Superior temporal gyrus (tissue), 1 donor: ENCODE results near the gene GMDS.

Experiments used
- DNase-seq: peaks from one replicate; pipeline ENCODE4 v3.0.0-alpha.2; 2016; ENCODE audit errors: extremely low spot score

The GMDS gene

DNA sequence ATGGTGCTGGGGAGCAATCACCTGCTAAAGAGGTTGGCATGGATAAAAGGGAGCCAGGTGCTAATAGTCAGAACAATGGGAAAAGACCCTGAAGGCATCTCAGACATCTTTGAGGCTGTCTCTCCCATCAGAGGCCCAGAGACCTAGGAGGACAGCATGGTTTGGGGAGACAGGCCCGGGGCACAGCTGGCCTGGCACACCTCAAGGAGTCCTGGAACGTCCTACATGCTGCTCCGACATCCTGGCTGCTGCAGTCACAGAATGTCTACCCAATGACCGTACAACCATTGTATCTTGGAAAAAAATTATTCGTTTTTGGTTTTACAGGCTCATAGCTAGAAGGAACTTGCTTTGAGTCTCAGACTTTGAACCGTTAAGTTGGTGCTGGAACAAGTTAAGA lies 4.4 kb downstream of the GMDS start:
- no peak for DNase-seq

DNA sequence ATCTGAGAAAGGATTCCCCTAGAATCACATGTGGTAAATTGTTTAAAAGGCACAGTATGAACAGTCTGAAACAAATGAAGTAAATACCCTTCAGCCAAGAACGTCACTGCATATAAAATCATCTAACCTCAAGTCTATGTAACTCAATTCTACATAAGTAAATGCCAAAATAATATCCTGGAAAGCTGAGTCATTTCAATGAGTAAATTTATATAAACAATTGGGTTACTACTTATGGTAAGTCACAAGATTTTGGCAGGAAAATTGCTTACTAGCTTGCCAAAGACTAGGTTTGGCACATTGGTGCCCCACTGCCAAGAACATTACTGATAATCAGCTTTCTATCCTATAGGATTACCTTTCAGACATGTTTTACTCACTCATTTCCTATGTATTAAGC lies 8.4 kb downstream of the GMDS start:
- no peak for DNase-seq

DNA sequence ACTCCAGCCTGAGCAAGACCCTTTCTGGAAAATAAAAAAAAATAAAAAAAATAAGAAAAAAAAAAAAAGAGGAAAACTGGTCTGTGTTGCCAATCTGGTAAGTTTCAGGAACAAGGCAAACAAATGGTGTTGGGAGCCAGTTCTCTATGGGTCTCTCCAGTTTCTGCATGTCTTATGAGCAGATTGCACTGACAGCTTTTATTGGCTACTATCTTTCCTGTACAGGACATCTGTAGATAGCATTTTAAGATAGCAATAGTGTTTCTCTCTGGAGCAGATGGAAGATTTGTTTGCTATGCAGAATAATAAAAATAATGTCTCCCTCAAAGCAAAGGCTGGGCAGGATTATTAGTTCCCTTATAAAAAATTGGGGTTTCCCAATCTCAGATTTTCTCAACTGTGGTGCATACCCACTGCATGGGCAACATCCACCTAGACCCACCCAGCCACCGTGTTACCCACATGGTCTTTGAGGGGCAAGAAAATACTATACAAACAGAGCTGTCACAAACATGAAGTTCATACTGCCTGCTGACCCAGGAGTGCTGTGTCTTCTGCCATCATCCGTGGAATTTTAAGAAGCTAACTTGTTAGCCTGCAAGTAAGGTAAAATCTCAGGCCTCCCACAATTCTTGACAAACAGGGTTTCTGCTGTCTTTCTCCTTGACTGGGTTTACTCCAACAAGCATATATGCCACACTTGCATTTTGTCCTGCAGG lies 9.5 kb downstream of the GMDS start:
- DNase-seq: no peak

DNA sequence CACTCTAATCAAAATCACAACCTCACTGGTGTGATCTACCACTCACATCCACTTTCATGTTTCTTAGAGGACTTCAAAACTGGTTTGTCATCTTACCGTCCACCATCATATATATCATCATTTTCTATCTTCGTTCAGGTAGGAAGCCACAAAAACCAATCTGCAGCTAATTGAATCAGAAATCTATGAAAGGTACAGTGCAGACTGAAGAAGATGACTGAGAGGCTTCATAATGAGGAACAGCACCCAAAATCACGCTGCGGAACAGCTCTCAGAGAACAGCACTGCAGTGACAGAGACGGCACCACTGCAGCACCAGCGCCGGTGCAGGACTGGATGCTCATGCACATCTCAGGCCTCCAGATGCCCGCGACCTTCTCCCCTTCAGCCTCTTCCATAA lies 13.0 kb downstream of the GMDS start:
- no peak for DNase-seq

DNA sequence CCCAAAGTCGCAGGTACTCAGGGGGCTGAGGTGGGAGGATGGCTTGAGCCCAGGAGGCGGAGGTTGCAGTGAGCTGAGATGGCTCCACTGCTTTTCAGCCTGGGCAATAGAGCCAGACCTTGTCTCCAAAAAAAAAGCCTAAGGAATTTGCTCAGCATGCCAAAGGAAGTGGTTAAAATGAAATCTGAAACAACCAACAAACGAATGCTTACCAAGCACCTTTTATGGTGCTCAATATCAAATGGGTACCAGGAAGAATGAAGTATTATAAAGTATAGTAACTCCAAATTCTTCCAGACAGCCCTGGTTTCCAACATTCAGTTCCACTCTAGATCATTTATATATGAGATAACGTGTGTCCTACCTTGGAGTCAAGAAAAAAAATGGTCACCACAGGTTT lies 14.0 kb downstream of the GMDS start:
- no peak for DNase-seq

DNA sequence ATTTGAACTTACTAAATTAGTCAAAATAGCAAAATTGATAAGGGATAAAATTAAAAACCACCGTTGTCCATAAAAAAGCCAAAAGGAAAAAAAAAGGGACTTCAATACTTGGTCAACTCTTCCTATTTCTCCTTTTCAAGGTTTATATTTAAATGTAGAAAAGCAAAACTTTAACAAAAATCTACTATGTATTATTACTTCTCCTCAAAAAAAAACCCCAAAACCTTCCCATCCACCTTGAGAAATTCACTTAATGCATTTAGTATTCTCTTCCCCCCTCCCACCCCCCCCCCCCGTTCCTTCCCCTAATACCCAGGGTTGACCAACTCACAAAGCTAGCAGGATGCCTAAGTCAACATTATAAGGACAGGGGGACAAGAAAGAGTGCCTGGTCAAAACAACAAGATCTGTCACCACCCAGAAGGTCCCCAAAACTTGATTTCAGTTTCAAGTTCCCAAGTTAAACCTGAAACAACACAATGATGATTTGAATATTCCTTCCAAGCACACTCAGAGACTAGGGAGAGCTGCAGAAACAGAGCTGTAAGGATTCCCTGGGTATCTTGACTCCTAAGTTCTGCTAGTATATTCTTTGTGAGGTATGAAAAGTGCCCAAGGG lies 14.6 kb downstream of the GMDS start:
- DNase-seq: no peak

DNA sequence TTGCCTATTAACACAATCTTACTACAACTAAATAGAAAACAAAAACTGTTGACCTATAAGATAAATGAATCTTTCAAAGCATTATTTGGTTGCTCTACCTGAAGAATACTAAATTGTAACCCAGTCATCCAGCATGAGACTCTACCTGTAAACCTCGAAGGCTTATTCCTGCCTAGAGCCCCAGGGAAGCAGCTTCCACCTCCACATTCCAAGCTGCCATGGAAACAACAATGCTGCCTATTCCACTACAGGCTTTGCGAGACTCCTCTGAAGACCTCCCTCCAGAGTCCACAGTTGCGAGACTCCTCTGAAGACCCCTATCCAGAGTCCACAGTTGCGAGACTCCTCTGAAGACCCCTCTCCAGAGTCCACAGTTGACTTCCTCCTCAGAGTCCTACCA lies 15.7 kb downstream of the GMDS start:
- no peak for DNase-seq

DNA sequence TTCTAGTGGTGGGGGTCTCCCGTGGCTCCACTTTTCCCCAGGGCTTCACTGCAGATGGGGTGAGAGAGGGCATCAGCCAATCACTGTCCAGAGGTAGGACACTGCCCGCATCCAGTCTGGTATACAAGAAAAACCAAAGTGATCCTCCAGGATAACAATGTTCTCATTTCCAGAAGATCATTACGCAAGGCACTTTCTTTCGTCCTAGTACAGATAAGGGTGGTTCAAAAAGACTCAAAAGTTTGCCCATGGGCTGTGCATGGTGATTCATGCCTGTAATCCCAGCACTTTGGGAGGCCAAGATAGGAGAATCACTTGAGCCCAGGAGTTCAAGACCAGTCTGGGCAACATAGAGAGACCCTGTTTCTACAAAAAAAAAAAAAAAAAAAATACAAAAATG lies 16.4 kb downstream of the GMDS start:
- DNase-seq: no peak

DNA sequence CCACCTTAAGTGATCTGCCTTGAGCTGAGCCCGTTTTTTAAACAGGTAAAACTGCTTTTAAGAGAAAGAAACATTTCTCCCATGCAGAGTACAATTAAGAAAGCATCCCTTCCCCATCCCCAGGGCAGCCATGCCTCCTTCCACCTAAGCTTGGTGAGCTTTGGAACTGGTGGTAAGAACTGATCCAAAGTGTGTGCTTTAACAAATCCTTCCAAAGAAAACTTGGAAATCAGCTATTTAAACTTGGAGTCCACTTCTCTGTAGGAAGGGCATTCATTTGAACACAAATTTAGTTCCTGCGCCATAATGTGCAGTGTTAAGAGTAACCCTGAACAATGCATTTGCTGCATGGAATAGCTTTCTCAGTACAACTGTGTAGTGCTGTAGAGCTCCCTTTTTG lies 17.0 kb downstream of the GMDS start:
- no peak for DNase-seq

DNA sequence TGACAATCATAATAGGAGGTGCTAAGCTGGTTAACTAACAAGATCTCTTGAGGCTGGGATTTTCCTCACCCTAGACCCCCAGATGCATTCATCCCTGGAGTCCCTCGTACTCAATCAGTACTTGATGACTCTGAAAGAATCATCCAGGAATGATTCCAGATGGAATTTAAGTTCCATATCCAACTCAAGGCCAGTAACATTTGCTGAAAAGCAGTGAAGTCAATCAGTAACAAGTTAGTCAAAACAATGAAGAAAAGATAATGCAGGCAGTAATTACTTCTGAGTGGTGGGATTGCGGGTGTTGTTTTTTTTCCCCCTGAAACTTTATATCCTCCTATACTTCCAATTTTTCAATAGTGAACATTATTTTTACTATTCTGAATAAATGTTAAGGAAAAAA lies 18.6 kb downstream of the GMDS start:
- DNase-seq: no peak

DNA sequence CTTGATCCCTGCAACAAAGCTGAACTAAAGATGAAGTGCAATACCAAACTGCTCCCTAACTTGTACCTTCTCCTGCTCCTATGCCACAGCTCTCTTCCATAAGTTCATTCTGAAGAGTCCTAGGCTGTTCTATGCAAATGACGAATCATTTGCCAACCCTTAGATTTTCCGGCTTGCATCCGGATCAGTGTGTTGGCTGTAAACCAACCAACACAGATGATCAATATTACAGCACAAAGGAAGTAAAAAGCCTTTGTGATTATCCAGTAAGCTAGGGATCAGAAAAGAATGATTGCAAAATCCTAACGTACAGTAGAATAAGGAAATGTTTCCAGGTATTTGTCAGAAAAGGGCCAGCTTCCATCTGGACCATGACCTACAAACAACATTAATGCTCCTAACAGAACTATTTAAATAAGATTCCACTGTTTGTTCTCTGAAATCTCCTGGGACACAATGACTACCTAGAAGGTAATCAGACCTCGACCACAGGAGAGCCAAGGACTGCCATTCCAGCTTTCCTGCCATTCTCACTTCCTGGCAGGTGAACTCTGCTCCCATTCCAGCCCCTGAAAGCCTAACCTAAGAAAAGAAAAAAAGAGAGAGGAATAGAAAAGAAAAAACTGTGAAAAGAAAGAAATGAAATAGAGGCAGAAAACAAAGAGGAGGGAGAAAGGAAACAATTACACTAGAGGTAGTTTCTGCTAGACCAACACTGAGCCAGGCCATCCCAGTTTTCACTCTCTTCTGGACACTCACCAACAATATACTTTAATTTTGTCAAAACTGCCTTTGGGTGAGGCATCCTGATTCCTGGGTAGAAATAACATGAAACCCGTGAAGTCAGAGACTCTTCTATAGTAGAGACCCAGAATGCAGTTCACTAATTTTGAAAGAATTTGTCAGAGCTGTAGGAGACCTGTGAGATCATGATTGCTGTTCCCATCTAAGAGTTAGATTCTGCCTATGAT lies 19.7 kb downstream of the GMDS start:
- DNase-seq: no peak

DNA sequence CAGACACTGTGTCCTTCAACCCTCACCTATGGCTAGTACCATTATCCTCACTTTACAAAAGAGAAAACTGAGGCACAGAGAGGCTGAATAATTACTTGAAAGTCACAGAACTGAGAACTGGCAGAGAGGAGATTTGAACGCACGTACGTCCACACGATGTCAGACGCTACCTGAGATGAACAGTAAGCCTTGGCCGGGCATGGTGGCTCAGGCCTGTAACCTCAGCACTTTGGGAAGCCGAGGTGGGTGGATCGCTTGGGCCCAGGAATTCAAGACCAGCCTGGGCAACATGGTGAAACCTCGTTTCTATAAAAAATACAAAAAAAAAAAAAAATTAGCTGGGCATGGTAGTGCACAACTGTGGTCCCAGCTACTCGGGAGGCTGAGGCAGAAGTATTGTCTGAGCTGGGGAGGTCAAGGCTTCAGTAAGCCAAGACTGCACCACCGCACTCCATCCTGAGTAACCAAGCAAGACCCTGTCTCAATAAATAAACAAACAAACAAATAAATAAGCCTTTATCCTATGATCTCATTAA lies 20.5 kb downstream of the GMDS start:
- DNase-seq: no peak

DNA sequence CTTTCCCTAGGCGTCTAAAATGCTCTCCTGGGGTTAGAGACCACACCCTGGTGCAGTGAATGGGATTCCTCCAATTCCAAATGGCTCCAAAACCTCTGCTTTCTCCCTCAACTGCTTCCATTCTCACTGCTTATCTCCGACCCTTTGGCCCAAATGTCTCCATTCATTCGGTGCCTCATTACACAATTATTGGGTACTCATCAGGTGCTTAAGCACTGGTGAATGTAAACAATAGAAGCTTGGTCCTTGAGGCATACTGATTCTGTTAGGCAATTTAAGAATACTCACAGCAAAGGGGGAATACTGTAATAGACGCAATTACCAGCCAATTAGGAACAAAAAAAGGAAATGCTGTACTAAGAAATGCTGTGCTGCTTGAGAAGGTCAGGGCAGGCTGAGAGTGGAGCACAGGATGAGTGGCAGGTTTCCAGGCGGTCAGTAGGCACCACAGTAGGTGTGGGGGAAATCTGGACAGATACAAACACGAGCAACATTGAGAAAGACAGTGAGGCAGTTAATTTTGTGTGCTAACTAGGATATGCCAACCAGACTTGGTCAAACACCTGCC lies 23.0 kb downstream of the GMDS start:
- no peak for DNase-seq

DNA sequence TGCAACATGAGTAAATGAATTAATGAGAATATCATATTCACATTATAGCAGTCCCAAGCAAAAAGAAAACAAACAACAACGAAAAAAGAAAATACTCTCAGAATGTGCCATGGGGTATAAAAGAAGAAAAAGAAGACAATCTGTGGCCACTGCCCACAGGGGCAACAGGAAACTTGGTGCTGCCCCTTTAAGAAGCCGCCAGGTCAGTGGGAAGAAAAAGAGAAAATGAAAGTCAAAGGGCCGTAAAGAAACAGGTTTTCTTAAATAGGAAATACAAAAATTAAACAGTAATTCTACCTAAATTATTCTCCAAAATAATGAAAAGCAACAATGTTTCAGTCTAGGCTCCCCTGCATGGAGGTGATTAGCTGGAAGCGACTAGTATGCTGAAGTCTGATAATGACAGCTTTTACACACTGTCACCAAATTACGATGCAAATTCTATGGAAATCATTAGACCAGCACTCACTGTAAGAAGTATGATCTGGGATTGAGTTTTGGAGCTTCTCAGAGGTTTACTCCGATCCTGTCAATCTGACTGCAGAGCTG lies 23.6 kb downstream of the GMDS start:
- DNase-seq: no peak

DNA sequence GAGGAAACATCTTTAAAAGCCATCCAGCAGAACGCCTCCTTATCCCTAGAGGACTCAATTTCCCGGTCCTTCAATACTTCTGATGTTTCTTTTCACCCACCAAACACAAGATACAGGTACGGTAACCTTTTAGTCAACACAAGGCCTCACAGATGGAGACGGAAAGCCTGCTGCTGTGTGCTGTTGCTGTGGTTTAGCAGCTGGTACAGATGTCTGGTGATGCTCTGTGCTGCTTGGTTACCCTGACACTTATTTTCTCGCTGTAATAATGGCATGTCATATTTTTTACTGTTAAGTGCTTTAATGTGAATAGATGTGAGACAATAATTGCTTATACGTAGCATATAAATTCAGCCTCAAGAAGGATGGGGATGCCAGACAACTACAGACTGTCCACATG lies 25.3 kb downstream of the GMDS start:
- DNase-seq: no peak

DNA sequence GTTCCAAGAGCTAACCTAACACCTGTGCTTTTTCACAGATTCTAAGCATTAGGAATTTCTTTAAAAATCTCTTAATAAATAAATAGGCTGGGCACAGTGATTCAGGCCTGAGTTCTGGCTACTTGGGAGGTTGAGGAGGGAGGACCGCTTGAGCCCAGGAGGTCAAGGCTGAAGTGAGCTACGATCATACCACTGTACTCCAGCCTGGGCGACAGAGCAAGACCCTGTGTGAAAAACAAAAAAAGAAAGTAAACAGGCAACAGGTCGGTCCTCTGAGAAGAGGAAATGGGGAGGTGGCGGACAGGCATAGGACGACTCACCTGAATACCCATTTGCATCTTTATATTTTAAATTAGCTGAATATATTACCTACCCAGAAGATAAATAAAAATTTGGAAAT lies 26.5 kb downstream of the GMDS start:
- DNase-seq: no peak

DNA sequence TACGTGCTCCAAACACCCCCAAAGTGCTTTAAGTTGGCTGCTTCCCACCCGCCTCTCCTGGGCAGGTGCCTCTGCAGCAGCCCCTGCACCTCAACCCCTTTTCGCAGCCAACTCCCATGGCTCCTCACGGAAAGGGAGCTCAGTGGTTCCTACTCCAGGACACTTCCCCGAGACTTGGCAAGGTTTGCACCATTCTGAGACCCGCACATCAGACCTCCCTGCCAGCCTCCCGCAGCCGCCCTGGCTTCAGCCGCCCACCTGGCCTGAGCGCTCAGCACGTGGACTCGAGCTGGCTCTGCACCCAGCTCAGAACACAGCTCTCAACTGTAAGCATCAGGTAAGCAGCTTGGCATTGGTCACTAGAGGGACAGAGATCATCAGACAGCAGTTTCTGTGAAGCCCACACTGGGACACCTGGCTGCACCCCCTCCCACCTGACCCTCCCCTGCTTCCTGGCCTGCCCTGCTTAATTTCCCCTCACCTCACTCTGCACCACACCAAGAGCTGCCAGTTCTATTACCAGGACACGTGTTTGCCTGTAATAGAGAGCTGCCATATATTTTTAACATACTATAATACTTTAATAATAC lies 28.5 kb downstream of the GMDS start:
- no peak for DNase-seq

DNA sequence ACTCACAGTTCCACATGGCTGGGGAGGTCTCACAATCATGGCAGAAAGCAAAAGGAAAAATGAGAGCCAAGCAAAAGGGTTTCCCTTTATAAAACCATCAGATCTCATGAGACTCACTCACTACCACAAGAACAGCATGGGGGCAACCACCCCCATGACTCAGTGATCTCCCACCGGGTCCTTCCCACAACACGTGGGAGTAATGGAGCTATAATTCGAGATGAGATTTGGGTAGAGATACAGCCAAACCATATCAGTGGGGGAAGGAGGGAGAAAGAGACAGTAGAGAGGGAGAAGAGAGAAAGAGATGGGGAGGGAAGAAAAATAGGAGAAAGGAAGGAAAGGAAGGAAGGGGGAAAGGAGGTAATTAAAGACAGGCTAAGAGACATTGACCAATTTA lies 30.1 kb downstream of the GMDS start:
- no peak for DNase-seq

DNA sequence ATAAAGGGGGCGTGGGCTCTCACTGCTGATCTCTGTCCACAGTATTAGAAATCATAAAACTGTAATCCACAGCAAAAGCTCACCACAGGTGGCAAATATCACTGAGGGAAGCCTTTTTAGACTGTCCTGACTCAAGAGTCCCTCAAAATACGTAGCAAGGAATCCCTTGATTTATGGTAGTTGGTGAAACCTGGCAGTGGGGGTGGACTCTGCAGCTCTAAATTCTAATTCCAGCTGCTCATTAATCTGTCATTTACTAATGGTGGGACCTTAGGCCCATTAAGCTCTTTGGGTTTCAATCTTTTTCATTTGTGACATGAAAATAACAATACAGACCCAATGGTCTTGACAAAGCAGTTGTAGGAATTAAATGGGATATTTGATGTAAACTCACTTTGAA lies 32.3 kb downstream of the GMDS start:
- DNase-seq: no peak

DNA sequence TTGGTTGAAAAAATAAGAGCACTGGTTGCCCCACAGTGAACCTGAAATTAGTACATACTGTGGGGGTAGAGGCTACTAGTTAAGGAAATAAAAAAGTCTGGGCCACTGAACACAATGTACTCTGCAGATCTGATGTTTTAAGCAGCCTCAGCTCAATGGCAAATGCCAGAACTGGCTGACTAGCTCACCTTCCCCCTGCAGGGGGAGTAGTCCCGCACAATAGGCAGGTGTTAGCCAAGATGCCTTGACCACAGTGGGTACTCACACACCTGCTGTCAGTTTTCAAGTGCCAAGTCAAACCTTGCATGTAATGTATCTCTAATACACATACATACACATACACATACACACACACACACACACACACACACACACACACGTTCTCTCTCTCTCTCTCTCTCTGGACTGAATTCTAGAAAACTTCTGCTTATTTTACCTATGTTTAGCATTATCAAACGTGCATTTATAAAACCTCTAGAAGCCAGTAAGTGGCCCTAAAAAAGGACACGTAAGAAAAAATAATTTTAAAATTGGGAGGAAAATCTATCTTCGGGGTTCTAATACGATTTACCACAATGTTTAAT lies 36.1 kb downstream of the GMDS start:
- DNase-seq: no peak

DNA sequence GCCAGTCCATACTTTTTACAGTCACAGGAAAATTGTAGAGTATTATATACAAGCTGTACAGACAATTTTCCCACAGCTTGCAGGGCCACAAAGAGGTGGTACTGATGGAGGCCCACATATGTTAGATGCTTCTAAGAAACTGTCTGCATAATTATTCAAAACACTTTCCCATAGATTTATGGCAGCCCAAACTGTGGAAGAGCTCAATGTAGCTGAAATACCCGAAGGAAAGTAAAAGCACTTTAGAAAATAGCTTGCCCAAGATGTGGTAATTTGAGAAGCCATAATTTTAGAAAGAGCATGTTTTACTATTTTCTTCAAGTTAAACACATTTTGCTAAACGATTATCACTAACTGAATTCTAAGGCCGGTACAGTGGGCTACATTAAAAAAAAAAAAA lies 36.9 kb downstream of the GMDS start:
- DNase-seq: no peak
